OCI-LY7 (cell line): Measurements from ENCODE around the gene HCST. TPM values are rescaled to one million over a fixed set of nuclear protein-coding genes. Genes with fewer than 3 reads are reported as not detected.

Source experiments
- BruUV-seq: library from RNA; stranded (reverse); fragments of 400-500 nt; replicated peaks from 2 replicates; lab custom pipeline; 2021; lab: Mats Ljungman, UMichigan
- CTCF ChIA-PET: fragments of 300-600 bp; sonication (Branson Sonifier 250); formaldehyde crosslinking; loops from one replicate; lab custom pipeline; 2022; ENCODE audit warnings: antibody characterized with exemption; ENCODE audit not compliant: unreplicated experiment; lab: Charles Lee
- POLR2A ChIA-PET: fragments of 300-600 bp; sonication (Branson Sonifier 250); formaldehyde crosslinking; loops from one replicate; lab custom pipeline; 2022; ENCODE audit warnings: antibody characterized with exemption; lab: Charles Lee
- DNase-seq: peaks from one replicate; pipeline ENCODE4 v3.0.0-alpha.2; 2015; ENCODE audit warnings: low spot score
- H2AFZ ChIP-seq: fragments of 200-600 bp; sonication (generic), shearing (Covaris generic); 2 replicates; pipeline ENCODE4 v1.6.1; 2014; ENCODE audit warnings: mild to moderate bottlenecking, antibody characterized with exemption, low read length, moderate library complexity
- H3K27ac ChIP-seq: fragments of 200-600 bp; sonication (generic); 2 replicates; pipeline ENCODE4 v1.5.1; 2014; ENCODE audit warnings: mixed run types, low read depth, mild to moderate bottlenecking, moderate library complexity, low read length, inconsistent platforms; ENCODE audit not compliant: poor library complexity, severe bottlenecking
- H3K36me3 ChIP-seq: fragments of 200-600 bp; sonication (generic); 2 replicates; pipeline ENCODE4 v1.6.1; 2014; ENCODE audit warnings: mild to moderate bottlenecking, antibody characterized with exemption, low read length, moderate library complexity, mixed read lengths; ENCODE audit not compliant: insufficient read depth
- H3K4me1 ChIP-seq: fragments of 200-600 bp; sonication (generic); 2 replicates; pipeline ENCODE4 v1.5.1; 2014; ENCODE audit warnings: mild to moderate bottlenecking, low read length; ENCODE audit not compliant: insufficient read depth, poor library complexity, severe bottlenecking
- H3K4me2 ChIP-seq: fragments of 200-600 bp; sonication (generic); 2 replicates; pipeline ENCODE4 v1.6.1; 2014; ENCODE audit warnings: mild to moderate bottlenecking, low read length
- H3K4me3 ChIP-seq: fragments of 200-600 bp; sonication (generic); 2 replicates; pipeline ENCODE4 v1.5.1; 2014; ENCODE audit warnings: mild to moderate bottlenecking, low read depth, low read length; ENCODE audit not compliant: poor library complexity, severe bottlenecking
- H3K79me2 ChIP-seq: fragments of 200-600 bp; sonication (generic); 2 replicates; pipeline ENCODE4 v1.6.1; 2016; ENCODE audit warnings: low read depth, mild to moderate bottlenecking, low read length, moderate library complexity, mixed read lengths; ENCODE audit not compliant: insufficient read depth
- H3K9me2 ChIP-seq: fragments of 200-600 bp; sonication (generic); 2 replicates; pipeline ENCODE4 v1.6.1; 2016; ENCODE audit warnings: mild to moderate bottlenecking, low read length, mixed read lengths; ENCODE audit not compliant: insufficient read depth
- H3K9me3 ChIP-seq: fragments of 200-600 bp; sonication (generic); 2 replicates; pipeline ENCODE4 v1.6.1; 2014; ENCODE audit warnings: mild to moderate bottlenecking, mixed run types, low read length, mixed read lengths
- H4K20me1 ChIP-seq: fragments of 200-600 bp; sonication (generic); 2 replicates; pipeline ENCODE4 v1.6.1; 2014; ENCODE audit warnings: mild to moderate bottlenecking, antibody characterized with exemption, low read length, moderate library complexity, mixed read lengths; ENCODE audit not compliant: insufficient read depth
- CTCF ChIP-seq: fragments of 200-600 bp; sonication (generic); conservative IDR thresholded peaks from 2 replicates; pipeline ENCODE4 v1.5.1; 2014; ENCODE audit warnings: mild to moderate bottlenecking, antibody characterized with exemption, low read length, moderate library complexity, mixed read lengths
- EZH2phosphoT487 ChIP-seq: fragments of 200-600 bp; sonication (generic); IDR thresholded peaks from 2 replicates; pipeline ENCODE4 v1.6.1; 2018; ENCODE audit warnings: low read depth, borderline replicate concordance, mild to moderate bottlenecking, mixed run types, antibody characterized with exemption, low read length, moderate library complexity, mixed read lengths
- intact Hi-C: fragments of 100-400 bp; cut with micrococcal nuclease; formaldehyde crosslinking; loops from one replicate; pipeline ENCODE4 v1.10.0; 2022; ENCODE audit not compliant: unreplicated experiment
- total RNA-seq, 2 experiments: library from RNA; depleted of rRNA in 1 of 2; stranded (reverse); fragments of >200 nt in 1 of 2; shearing (Covaris generic) in 1 of 2; gene quantifications; 2 replicates each; pipeline ENCODE4 v1.2.3, GENCODE V29; 2014 to 2022

HCST gene
- total RNA-seq, 2 experiments from 2014 or later: 8.1 to 36.0 TPM

- no peak for DNase-seq
- ChIA-PET CTCF (no interaction called here), POLR2A (no interaction called here)
- no peaks in the 10 kb centered on the region for H3K79me2 ChIP-seq
- TF ChIP-seq EZH2phosphoT487 (no peak), CTCF (no peak)
- H3K4me2 ChIP-seq: no peak overlapping the region
- H4K20me1 ChIP-seq: no peaks in the 10 kb centered on the region
- H3K4me3 ChIP-seq: no peak overlapping the region
- no peak overlapping the region for H2AFZ ChIP-seq
- H3K27ac ChIP-seq: no peak overlapping the region
- no peaks in the 10 kb centered on the region for H3K36me3 ChIP-seq
- H3K9me2 ChIP-seq: no peaks in the 10 kb centered on the region
- peaks cover 36% of the 10 kb centered on the region for H3K4me1 ChIP-seq
- no peaks in the 10 kb centered on the region for H3K9me3 ChIP-seq
- intact Hi-C loops: no loop called here
- BruUV-seq: no TSS peak
Measured at GRCh38 chr19:35911790-35912189, 9.5 kb downstream of the HCST start.

- Histone ChIP-seq H3K4me1 (peaks cover 29% of the 10 kb centered on the region), H2AFZ (peak overlapping the region; percentile 48; the same call in 1 of the 2 replicates), H3K9me2 (no peaks in the 10 kb centered on the region), H3K36me3 (no peaks in the 10 kb centered on the region), H4K20me1 (no peaks in the 10 kb centered on the region), H3K27ac (no peak overlapping the region), H3K9me3 (no peaks in the 10 kb centered on the region), H3K4me2 (0 out of 2 replicates have a peak overlapping the region, but pooled peaks have one; percentile 22), H3K79me2 (no peaks in the 10 kb centered on the region), H3K4me3 (no peak overlapping the region)
- no TSS peak for BruUV-seq
- DNase-seq: peak; percentile 15
- CTCF ChIA-PET: no interaction called here
- TF ChIP-seq CTCF (no peak), EZH2phosphoT487 (no peak)
- POLR2A ChIA-PET: interaction anchor here (0.7 to 0.9 kb wide), 2 partner anchors 10 to 382 kb away, joined by 3 to 4 read pairs; no protein-coding TSS in a partner anchor
- intact Hi-C loops: no loop called here
Measured at GRCh38 chr19:35913589-35913988, 11.3 kb downstream of the HCST start.

- CTCF ChIA-PET: no interaction called here
- Histone ChIP-seq H3K36me3 (no peaks in the 10 kb centered on the region), H4K20me1 (no peaks in the 10 kb centered on the region), H3K4me2 (no peak overlapping the region), H3K4me1 (peaks cover 11% of the 10 kb centered on the region), H3K27ac (no peak overlapping the region), H3K9me2 (no peaks in the 10 kb centered on the region), H2AFZ (no peak overlapping the region), H3K4me3 (no peak overlapping the region), H3K79me2 (no peaks in the 10 kb centered on the region), H3K9me3 (no peaks in the 10 kb centered on the region)
- no peak for DNase-seq
- POLR2A ChIA-PET: interaction anchor here (0.7 kb wide), 1 partner anchor 94 kb away, joined by 3 read pairs; no protein-coding TSS in a partner anchor
- BruUV-seq: no TSS peak
- intact Hi-C loops: no loop called here
- TF ChIP-seq CTCF: no peak
Measured at GRCh38 chr19:35915443-35915842, 13.1 kb downstream of the HCST start.
